HG02759 (cell line): ENCODE measurements around the gene SYTL2.
"Not testable (repeated sequence)": the region's sequence is repeated elsewhere in the genome, so short reads cannot be mapped to it uniquely, and the experiment has no call there.

ENCODE experiments used
- ATAC-seq: cut with Tn5 transposase; IDR thresholded peaks from one replicate; pipeline ENCODE4 v1.9.1; 2021; ENCODE audit warnings: mild to moderate bottlenecking, moderate library complexity; ENCODE audit not compliant: unreplicated experiment

SYTL2 gene

DNA sequence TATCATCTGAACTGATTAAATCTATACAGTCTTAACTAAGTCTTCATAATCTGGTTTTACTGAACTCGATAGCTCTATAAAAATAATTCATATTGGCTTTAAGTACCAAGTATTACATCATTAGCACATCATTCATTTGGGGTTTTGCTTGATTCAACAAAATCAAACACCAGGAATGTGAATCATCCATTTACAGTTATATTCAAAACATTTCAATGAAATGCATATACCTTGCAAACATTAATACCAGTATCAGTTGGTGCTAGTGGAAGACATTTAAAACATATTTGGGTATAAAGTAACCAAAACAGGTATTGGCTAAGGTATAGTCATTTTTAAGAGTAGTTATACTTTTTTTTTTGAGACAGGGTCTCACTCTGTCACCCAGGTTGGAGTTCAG is 112.7 kb downstream of the SYTL2 start:
- no peak for ATAC-seq

DNA sequence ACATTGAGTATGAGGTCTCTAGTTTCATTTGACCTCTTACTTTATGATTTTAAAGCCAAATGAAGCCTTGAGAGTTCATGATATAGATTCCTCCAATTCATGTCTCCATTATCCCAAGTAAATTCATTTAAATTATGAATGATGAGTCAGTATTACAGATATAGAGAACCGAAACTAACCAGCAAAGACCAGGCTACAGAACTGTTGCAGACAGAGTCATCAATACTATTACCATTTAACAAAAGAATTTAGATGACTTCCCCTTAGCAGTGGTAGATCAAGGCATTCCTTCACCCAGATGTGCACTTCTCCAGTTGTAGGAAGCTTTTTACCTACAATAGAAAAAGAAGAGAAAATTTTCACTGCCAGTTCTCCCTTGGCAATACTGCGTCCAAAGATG is 113.2 kb downstream of the SYTL2 start:
- ATAC-seq = no peak

DNA sequence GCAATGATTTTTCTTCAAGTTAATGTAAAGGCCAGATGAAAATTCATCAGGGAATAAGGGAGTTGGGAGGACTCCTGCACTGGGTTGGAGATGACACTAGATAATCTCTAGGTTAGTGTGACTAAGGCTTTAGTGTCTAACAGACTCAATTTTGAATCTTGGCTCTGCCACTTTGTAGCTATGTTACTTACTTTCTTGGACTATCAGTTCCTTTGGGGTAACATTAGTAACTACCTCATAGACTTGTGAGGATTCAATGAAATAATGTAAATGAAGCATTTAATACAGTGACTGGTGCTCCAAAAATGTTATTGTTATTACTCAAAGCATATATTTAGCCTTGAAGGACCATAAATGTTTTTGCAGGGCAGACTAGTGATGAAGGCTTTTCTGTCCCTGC is 115.4 kb downstream of the SYTL2 start:
- ATAC-seq = no peak

DNA sequence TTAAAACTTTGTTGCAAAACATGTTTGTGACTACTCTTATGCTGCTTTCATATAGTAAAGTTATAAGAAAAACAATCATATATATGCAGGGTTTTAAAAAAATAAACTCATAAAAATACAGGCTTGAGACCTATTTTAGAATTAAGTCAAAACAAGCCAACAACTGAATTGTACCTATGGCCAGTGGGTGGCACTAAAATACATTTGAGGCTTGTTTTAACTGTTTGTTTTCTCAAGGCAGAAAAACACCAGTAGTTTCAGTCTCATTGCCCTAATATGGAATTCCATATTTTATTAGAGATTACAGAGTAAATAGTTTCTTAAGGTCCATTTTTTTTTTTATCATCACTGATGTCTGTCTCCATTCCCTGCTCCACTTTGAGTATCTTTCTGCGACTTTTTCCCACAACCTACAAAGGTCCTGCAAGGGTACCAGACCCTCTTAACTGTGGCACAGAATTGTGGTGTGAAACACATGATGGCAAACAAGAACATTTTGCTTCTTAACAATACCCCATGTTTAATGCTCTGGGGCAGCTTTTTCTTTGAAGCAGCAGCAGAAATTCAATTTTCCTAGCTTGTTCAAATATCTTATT is 116.5 kb downstream of the SYTL2 start:
- ATAC-seq = no peak

DNA sequence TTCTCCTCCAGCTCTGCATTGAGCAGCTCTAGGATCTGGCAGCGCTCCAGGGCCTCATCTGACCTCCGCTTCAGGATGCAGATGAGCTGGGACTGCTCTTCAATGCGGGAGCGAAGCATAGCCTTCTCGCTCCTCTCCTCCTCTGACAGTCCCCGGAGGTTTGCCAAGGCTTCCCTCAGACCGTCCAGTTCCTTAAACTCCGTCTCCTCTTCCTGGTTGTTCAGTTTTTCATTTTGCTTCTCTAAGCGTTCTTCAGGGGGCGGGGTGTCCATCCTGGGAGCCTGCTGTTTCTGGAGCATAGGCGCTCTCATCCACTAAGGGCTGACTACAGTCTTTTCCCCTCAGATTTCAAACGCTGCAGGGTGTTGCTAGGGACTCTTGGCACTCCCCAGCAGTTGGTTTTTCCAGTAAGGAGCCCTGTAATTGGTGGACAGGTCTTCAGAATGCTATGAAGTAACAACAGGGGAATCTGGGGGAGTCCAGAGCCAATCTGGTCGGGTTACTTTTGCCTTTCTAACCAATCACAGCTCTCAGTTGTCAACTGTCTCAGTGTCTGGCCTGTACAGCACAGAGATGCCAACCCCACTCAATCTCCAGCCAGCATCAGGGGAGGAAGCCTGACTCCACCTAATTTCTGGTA is 125.0 kb downstream of the SYTL2 start, which contains the start of gene CCDC89:
CCDC89 (minus strand) TSS at position 376 of the 640 bp plus-strand sequence; CDS start at position 311, 65 bp downstream.
- ATAC-seq = no peak

DNA sequence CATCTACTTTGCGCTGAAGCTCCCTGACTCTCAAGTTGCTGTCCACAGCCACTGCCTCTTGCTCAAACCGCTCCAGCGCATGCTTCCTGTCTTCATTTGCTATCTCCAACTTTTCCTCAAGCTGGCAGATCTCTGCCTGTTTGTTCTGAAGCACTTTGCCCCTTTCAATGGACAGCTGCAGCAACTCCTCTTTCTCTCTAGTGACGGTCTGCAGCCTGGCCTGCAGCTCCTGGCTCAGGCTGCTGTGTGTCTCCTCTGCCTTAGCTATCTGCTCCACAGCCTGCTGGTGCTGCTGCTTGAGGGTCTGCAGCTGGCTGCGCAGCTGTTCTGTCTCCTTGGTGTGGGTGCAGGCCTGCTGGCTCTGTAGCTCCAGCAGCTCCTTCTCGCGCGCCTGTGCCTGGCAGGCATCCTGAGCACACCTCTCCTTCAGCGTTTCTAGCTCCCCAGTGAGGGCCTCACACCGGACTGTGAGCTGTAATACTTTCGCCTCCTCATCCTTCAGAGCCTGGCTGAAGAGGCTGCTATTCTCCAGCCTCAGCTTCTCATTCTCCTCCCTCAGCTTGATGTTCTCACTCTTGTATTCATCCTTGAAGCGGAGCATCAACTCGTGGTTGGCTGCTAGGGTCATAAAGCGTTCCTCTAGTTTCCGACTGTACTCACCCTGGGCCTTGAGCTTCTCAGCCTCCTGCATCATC is 125.7 kb downstream of the SYTL2 start:
- ATAC-seq = no peak

DNA sequence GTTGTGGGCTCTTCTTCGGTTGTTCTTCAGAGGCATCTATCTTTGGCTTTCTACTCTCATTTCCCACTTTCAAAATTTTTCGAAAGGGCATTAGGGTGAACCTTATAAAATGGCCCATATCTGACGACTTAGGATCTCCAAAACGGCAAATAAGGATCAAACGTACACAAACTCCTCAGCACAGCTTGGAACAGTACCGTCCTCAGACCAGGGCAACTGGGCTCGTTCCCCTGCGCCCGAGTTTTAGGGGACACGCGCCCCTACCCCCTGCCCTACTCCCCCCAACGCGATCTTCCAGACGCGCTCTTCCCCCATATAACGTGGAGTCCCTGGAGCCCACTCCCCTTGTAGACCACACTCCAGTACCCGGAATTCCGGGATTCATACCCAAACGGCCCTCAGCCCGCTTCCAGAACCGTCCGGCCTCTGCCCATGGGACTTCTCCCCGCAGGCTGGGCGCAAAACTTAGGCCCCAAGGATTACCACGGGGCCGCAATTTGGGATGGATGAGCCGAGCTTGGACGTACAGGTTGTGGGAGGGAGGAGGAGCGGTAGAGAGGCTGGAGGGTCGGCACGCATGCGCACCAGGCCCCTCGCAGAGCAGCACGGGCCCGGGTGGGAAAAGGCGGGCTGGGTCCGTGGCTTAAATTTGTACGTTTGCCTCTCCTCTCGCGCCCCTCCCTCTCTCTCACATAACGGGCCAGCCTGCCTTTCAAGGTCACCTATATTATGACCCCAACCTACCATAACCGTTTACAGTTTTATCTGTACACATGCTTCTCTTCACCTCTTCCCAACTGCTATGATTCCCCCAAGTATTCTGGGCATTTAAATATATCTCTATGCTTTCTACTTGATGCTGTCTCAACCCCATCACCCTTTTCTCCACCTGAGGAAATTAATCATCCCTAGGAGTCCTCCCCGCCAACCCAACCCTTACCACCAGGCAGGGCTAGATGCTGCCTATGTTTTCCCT is 128.3 kb downstream of the SYTL2 start:
- peak; percentile 88 for ATAC-seq

DNA sequence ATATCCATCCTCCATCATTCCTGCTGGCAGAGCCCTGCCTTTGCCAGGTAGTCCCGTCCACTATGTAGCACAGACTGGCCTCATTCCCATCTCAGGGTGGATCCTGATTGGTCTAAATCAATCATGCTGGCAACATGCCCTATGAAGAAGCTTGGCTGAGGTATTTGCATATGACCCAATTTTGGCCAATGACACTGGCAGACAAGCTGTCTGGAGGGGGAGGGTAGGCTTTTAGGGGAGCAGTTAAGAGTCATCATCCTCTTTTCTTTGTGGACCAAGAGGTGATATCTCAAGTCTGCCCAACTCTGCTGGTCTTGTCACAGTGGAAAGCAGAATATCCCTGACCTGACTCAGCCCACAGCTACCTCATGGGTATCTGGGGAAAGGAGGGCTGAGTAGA is 130.0 kb downstream of the SYTL2 start:
- ATAC-seq = no peak

DNA sequence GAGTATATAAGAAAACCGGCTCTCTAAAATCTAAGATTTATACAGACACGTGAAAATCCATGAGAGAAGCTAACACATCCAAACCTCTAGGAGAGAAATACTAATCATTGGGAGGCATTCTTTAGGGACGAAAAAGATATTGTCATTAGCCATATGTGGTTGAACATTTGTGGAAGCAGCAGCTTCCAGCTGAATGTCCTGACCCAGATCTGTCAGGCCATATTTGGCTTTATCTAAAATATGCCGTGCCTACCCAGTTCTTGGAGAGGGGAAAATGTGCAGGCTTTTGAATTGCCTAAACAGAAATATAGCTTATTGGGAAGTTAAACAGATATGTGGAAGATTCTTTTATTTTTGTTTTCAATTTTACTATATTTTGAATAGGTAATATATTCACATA is 131.4 kb downstream of the SYTL2 start:
- ATAC-seq = no peak

DNA sequence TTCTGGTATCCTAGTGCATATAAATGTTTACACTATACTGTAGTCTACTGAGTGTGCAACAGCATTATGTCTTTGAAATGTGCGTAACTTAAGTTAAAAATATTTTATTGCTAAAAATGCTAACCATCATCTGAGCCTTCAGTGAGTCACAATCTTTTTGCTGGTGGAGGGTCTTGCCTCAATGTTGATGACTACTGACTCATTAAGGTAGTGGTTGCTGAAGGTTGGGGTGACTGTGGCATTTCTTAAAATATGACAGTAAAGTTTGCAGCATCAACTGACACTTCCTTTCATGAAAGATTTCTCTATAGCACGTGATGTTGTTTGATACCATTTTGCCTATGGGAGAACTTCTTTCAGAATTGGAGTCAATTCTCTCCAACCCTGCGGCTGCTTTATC is 137.5 kb downstream of the SYTL2 start:
- no peak for ATAC-seq

DNA sequence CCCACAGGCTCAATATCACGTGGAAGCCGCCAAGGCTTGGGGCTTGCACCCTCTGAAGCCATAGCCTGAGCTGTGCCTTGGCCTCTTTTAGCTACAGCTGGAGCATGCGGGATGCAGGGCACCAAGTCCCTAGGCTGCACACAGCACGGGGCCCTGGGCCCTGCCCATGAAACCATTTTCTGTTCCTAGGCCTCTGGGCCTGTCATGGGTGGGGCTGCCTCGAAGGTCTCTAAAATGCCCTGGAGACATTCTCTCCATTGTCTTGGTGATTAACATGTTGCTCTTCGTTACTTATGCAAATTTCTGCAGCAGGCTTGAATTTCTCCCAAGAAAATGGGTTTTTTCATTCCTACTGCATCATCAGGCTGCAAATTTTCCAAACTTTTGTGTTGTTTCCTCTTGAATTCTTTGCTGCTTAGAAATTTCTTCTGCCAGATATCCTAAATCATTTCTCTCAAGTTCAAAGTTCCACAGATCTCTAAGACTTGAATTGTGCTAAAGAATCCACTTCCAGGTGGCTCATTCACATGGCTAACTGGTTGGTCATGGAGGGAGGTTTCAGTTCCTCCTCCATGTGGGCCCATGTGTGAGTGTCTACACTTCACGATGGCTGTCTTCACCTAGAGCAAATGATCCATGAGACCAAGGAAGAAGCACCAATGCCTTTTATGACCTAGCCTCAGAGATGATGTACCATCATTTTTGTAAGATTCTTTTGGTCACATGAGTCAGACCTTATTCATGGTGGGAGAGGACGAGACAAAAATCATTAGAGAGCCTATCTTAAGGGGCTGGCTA is 138.6 kb downstream of the SYTL2 start:
- ATAC-seq = no peak

DNA sequence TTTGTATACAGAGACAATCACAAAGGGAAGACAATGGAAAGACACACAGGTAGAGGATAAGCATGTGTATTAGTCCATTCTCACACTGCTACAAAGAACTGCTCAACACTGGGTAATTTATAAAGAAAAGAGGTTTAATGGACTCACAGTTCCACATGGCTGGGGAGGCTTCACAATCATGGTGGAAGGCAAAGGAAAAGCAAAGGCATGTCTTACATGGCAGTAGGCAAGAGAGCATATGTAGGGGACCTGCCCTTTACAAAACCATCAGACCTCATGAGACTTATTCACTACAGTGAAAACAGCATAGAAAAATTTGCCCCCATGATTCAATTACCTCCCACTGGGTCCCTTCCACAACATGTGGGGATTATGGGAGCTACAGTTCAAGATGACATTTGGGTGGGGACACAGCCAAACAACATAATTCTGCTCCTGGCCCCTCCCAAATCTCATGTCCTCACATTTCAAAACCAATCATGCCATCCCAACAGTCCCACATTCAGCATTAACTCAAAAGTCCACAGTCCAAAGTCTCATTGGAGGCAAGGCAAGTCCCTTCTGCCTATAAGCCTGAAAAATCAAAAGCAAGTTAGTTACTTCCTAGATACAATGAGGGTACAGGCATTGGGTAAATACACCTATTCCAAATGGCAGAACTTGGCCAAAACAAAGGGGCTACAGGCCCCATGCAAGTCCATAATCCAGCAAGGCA is 139.8 kb downstream of the SYTL2 start:
- not testable (repeated sequence) for ATAC-seq

DNA sequence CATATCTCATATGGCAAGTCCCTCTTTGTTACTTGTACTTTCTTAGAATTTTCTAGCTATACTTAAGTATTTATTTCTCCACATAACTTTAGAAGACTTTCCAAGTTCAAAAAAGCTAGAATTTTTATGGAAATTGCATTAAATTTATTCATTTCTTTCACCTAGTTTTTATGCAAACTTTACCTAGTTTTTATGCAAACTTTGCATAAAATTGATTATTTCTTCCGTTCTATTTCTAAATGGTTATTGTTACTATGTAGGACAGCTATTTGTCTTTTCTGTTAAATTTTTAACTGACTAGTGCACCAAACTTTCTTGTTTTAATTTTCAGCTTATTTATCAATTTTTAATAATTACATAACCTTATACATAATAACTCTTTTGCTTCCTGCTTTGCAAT is 142.8 kb downstream of the SYTL2 start:
- no peak for ATAC-seq

DNA sequence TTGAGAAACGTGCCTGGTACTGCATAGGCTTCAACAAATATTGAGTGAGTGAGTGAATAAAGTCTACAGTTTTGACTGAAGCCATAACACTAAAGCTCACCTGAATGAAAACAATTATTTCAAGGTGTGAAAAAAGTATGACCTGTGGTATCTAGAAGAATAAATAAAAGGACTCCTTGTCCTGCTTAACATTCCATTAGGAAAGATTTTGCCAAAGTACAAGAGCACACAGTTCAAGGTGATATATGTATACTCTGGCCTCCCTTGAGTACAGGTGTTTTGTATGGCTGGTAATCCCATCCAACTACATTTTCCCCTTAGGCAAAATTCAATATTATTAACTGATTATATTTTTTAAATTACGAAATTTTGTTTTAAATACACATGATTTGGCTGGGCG is 144.3 kb downstream of the SYTL2 start:
- no peak for ATAC-seq

DNA sequence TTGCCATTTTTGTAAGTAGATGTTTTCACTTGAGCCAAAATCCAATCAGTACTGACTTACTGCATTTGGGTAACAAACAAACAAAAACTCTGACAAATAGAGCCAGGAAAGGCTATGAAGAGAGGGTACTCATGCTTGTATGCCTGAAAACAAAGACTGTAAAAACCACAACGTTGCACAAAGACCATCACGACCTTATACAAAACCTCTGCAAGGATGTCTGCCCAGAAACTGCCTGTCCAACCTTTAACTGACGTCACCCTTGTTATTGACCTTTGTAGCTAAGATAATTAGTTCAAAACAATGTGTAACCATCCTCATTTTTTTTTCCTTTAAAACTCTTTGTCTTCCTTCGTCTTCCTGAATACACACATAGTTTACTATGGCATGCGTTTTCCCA is 145.2 kb downstream of the SYTL2 start:
- no peak for ATAC-seq

DNA sequence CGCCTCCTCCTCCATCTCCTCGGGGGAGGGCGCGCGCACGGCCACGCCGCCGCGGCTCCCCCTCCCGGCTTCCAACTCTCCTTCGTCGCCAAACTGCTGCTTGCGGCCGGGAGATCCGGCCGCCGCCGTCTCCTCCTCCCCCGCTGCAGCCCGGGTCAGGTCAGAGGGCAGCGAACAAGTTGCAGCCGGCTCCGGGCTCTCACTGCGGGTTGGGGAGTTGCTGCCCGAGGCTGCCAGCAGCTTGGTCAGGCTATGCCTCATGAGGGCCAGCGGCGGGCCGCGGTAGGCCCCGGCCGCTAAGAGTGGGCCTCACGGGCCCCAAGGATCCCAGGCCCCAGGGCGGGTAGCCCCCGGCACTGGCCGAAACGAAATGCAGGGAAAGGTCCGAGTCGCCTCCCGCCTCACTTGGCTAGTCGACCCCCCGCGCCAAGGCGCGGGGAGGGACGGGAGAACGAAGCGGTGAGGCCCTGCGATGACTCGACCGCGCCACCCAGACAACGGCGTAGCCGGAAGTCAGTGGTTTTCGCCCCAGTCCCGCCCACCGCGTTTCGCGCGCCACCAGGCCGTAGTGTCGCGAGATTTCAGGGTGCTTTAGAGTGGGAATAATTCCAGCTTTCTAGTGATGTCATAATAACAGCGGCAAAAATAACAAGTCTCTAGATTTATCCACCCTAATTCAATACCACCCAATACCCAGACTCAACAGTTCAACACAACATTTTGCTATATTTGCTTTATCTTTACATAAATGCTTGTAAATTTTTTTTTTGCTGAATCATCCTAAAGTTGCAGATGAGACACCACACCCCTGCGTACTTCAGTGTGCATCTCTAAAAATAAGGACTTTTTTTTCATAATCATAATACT is 146.1 kb downstream of the SYTL2 start, which contains the start of gene CREBZF:
CREBZF (minus strand) TSS at position 515 of the 867 bp plus-strand sequence; CDS start at position 261, 254 bp downstream.
- peak; percentile 89 for ATAC-seq

DNA sequence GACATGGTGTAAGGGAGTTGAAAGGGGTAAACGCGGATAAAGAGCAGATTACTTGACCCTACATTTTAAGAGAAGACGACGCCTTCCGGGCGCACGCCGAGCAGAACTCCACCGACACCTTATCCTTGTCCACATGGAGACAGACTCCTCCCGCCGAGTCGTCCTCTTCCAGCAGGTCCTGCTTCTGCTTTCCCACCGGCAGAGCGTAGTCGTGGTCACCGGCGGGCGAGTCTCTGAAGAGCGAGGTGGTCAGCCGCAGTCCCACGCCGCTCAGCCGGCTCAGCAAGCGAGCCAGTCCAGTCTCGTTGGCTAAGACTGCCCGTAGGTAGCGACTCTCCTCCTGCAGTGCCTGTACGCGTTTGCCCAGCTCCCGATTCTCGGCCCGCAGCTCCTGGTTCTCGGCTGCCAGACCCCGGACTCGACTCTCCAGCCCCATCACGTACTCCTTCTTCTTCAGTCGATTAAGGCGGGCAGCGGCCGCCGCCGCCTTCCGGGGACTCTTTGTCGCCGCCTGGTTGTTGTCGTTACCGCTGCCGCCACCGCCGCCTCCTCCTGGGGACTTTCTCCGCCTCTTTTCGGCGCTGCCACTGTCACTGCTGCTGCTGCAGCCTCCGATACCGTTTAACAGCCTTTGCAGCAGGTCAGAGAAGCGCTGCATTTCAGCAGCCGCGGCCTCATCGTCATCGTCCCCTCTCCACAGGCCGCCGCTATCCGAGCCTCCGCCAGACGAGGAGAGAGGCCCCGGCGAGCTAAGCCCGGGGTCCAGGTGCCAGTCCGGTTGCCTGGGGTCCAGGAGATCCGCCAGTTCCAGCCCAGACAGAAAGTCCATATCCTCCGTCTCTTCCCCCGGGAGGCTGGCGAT is 147.0 kb downstream of the SYTL2 start:
- ATAC-seq = peak; percentile 64
